OCI-LY7 (cell line): ENCODE measurements around the gene SCFD2.

ENCODE experiments used
- CTCF ChIP-seq: fragments of 200-600 bp; sonication (generic); conservative IDR thresholded peaks from 2 replicates; pipeline ENCODE4 v1.5.1; 2014; ENCODE audit warnings: mild to moderate bottlenecking, antibody characterized with exemption, low read length, moderate library complexity, mixed read lengths
- EZH2phosphoT487 ChIP-seq: fragments of 200-600 bp; sonication (generic); IDR thresholded peaks from 2 replicates; pipeline ENCODE4 v1.6.1; 2018; ENCODE audit warnings: low read depth, borderline replicate concordance, mild to moderate bottlenecking, mixed run types, antibody characterized with exemption, low read length, moderate library complexity, mixed read lengths

- no peak for TF ChIP-seq CTCF
- no peak for TF ChIP-seq EZH2phosphoT487
These were observed 57.8 kb downstream of the SCFD2 start for GRCh38 chr4:53307819-53308780.
